DOHH2 (cell line): ENCODE measurements around the gene SH3PXD2A.

ENCODE experiments used
- CTCF ChIP-seq: fragments of 200-600 bp; sonication (generic); IDR thresholded peaks from one replicate; pipeline ENCODE4 v1.5.1; 2014; ENCODE audit warnings: antibody characterized with exemption, mild to moderate bottlenecking, low read depth, low read length; ENCODE audit not compliant: poor library complexity, severe bottlenecking
- EZH2phosphoT487 ChIP-seq: fragments of 200-600 bp; sonication (generic); IDR thresholded peaks from 2 replicates; pipeline ENCODE4 v1.6.1; 2017; ENCODE audit warnings: borderline replicate concordance, mild to moderate bottlenecking, antibody characterized with exemption, low read length, moderate library complexity, mixed read lengths

- TF ChIP-seq CTCF (no peak), EZH2phosphoT487 (no peak)
These were observed 228.1 kb downstream of the SH3PXD2A start for GRCh38 chr10:103627111-103627892.
